CD4-positive, alpha-beta T cell treated with Interleukin-10 for 1 hour (primary cell): ENCODE measurements around the gene DNTTIP2.
"Not testable (repeated sequence)": the region's sequence is repeated elsewhere in the genome, so short reads cannot be mapped to it uniquely, and the experiment has no call there.

Experiments
- DNase-seq: peaks from one replicate; pipeline ENCODE4 v3.0.0-alpha.2; 2020

The DNTTIP2 gene

GRCh38 chr1:93841771-93842170 is 37.2 kb downstream of the DNTTIP2 start:
- DNase-seq, result no peak

- DNase-seq, result no peak
These were observed 38.0 kb downstream of the DNTTIP2 start for GRCh38 chr1:93840956-93841482.

DNA sequence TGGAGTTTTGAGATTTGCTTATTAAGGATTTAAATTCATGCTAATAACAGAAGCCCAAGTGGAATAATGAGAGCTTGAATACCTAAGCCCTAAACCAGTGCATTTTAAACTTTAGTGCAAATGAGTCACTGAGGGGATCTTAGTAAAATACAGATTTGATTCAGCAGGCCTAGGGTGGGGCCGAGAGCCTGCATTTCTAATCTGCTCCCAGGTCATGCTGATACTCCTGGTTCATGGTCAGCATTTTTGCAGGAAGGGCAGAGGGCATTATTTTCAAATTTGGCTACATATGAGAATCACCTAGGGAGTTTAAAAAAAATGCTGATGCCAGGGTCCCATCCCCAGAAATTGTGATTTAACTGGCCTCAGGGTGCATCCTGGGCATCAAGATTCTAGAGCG is 39.3 kb downstream of the DNTTIP2 start:
- DNase-seq, result no peak

GRCh38 chr1:93839307-93839706 is 39.7 kb downstream of the DNTTIP2 start:
- DNase-seq, result no peak

DNA sequence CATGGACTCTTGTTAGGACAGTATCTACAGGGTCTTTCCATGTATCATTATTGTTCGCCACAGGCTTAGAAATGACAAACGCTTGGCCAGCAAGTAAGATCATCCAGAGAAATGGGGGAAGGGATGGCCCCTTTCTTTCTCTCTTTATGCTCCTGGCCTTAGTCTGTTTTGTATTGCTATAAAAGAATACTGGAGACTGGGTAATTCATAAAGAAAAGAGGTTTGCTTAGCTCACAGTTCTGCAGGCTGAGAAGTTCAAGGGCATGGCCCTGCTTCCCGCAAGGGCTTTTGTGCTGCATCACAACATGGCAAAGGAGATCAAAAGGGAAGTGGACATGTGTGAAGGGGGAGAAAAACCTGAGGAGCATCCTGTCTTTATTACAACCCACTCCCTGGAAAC is 41.0 kb downstream of the DNTTIP2 start:
- no peak for DNase-seq

- not testable (repeated sequence) for DNase-seq
These were observed 45.7 kb downstream of the DNTTIP2 start for GRCh38 chr1:93833293-93833692.

DNA sequence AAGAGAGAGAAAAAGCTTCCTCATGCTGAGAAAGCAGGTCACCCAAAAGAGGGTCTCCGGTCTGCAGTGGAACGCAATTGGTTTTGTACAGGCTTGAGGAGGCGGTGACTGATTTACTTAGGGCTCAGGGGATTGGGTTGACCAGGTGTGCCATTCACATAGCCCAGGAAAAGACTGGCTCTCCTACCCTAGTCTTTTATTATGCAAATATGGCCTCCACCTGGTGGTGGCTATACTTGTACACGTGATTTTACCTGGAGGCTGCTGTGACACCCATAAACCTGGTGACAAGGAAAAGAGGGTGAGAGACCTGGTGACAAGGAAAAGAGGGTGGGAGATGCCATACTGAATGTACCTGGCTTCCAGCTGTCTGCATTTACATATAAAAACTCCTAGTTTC is 49.9 kb downstream of the DNTTIP2 start:
- no peak for DNase-seq

DNA sequence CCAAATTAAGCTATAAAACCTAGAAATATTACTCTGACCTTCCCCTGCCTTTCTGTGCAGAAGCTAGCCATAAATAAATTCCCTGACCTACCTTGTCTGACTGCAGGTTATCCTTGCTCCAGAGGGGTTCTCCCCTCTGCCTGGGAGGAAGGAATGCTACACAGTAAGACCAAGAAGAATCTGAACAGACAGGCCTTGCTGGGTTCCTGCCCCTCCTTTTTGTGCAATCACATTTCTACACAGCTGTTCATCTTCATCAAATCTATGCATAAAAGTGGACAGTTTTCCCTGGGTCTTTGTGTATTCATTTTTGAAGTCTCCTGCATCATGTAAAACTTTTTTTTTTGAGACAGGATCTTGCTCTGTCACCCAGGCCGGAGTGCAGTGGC is 50.6 kb downstream of the DNTTIP2 start:
- no peak for DNase-seq

DNA sequence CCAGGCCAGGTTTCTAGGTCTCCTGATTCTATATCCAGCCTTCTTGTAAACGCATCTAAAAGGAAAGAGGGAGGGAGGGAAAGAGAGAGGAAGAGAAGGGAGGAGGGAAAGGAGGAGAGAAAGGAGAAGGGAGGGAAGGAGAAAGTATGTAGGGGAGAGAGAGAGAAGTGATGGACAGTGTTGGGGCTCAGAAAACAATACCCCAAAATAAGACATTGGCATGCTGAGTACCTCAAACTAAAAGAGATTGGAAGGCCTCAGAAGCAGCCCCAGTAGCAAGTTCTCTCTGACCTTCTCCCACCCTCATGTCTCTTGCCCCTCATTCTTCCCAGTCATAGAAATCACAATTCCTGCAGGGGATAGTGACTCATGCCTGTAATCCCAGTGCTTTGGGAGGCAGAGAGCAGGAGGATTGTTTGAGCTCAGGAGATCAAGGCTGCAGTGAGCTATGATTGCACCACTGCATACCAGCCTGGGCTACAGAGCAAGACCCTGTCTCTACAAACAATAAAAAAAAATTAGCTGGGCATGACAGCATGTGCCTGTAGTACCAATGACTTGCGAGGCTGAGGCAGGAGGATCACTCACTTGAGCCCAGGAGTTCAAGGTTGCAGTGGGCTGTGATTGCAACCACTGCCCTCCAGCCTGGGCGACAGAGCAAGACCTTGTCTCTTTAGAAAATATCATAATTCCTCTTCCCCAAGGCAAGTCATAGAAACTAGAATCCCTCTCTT is 51.2 kb downstream of the DNTTIP2 start:
- DNase-seq, result no peak

- no peak for DNase-seq
These were observed 51.9 kb downstream of the DNTTIP2 start for GRCh38 chr1:93827128-93827527.

GRCh38 chr1:93824834-93825233 is 54.2 kb downstream of the DNTTIP2 start:
- no peak for DNase-seq

DNA sequence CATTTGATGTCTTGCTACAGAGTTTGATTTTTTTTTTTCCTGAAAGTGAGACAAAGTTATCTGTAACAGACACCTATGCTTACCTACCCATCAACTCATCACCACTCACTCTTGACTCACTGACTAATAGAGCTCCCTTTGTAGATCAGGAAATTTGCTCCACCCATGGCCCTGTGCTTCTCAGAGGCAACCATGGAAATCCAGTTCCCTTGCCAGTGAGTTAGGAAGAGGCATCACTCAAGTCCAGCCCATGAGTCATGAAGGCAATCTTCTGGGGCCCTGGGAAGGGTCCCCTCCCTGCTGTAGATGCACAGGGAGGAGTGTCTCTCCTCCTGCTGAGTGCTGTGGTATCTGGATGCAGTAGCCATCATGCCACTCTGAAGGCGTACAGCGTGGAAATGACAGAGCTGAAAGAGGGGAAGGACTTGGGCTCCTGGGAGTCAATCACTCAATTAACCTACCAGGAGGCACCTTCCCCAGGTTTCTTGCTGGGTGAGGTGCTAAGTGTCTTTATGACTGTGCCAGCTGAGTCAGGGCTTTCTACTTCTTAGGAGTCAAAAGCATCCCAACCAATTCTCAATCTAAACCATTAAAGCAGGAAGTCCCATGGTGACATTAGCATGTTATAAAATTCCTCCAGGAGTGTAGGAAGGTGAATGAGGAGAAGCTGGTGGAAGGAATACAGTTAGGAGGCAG is 56.1 kb downstream of the DNTTIP2 start:
- no peak for DNase-seq

- DNase-seq, result no peak
These were observed 57.4 kb downstream of the DNTTIP2 start for GRCh38 chr1:93821423-93822144.

- DNase-seq, result no peak
These were observed 58.2 kb downstream of the DNTTIP2 start for GRCh38 chr1:93820554-93821422.

DNA sequence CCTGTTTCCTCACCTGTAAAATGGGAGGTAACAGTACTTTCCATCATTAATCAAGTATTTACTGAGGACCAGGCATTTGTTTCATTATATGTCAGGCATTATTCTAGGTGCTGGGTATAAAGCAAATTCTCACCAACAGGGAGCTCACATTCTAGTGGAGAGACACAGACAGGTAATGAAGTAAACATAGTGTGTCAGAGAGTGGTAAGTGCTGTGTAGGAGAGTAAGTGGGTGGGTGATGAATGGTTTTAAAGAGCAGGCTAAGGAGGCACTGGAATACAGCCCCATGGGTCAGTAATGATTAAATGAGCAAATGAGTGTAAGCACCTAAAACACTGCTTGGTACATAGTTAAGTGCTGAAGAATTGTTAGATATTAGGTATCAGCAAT is 60.4 kb downstream of the DNTTIP2 start:
- no peak for DNase-seq

DNA sequence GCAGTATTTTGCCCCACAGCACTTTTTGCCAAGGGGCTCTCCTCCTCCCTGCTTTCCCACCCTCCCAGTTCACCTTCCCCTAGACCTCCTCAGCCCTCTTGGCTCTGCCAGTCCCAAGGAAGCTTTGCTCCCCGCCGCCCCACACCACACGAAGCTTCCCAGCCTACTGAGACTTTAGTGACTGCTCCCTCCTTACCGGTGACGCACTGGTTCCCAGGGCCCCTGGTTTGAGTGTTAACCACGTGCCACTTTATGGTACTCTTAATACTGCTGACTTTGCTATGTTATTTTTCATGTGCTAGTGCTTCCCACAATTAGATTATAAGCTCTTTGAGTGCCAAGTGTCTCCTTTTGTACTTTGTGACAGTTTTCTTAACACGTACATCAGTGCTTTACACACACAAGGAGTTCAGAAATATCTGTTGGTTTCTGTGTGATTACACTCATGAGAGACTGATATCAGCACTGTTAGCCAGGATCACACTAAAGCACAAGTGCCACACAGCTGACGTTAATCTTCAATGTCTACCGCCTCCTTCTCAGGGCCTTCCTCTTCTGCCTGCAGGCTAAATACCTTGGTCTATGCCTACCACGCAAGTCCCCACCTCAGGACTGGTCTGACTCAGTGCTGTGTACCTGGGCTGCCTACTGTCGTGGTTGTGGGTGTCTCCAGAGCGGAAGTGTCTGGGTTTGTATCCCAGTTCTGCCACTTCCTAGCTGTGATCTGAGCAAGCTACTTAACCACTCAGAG is 61.0 kb downstream of the DNTTIP2 start:
- DNase-seq, result peak; percentile 11

DNA sequence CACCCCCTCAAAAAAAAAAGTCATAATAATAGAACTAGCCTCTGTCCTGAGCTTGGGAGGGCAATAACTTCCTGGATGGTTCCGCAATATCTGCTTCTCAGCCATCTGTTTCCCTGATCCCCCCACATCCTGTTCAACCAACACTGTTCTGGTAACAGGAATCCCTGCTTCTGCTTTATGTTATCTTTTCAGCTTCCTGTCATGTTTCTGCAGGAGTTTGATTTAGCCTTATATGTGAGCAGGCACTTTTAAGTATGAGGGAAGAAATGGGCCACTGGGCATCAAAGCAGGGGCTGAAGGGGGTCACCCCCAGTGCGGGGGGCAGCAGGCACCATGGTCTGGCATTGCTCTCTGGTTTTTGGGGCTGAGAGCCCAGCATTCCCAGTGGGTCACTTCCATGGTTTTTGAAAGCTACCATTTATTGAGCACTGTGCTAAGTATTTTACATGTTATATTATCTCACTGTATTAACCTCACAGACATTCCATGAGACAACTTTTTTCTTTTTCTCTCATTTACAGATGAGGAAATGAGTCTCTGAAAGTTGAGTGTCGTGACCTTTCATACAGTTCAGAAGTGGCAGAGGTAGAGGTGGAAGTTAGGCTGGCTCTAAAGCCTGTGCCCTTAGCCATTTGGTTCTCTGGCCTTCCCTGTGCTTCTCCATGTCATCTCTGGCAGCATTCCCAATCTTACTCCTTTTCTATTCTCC is 61.9 kb downstream of the DNTTIP2 start:
- DNase-seq, result no peak
